GM19025 (cell line): ENCODE data around the gene GIGYF1.
A peak's percentile ranks its signal among the peaks of the same experiment; 100 is the strongest.
"Not testable (repeated sequence)": the region's sequence is repeated elsewhere in the genome, so short reads cannot be mapped to it uniquely, and the experiment has no call there.

Source experiments
- ATAC-seq: cut with Tn5 transposase; IDR thresholded peaks from one replicate; pipeline ENCODE4 v1.9.1; 2021; ENCODE audit warnings: mild to moderate bottlenecking, low read depth, moderate library complexity; ENCODE audit not compliant: unreplicated experiment

GIGYF1 gene

GRCh38 chr7:100674411-100675104 lies 19.5 kb downstream of the GIGYF1 start:
- no peak for ATAC-seq

GRCh38 chr7:100673942-100674410 lies 20.1 kb downstream of the GIGYF1 start:
- ATAC-seq, result no peak

GRCh38 chr7:100673302-100673941 lies 20.6 kb downstream of the GIGYF1 start, which contains the start of gene GNB2:
GNB2 (plus strand) TSS chr7:100673740; CDS start chr7:100676266, 2,526 bp downstream.
- ATAC-seq, result peak; percentile 60

GRCh38 chr7:100671353-100672327 lies 22.4 kb downstream of the GIGYF1 start:
- ATAC-seq, result no peak

GRCh38 chr7:100670074-100670473 lies 24.0 kb downstream of the GIGYF1 start:
- no peak for ATAC-seq

- not testable (repeated sequence) for ATAC-seq
Measured at GRCh38 chr7:100669106-100669505, 24.9 kb downstream of the GIGYF1 start.

GRCh38 chr7:100668069-100668449 lies 26.0 kb downstream of the GIGYF1 start:
- no peak for ATAC-seq

- ATAC-seq, result no peak
Measured at GRCh38 chr7:100667331-100668068, 26.6 kb downstream of the GIGYF1 start.

GRCh38 chr7:100665168-100665726 lies 28.8 kb downstream of the GIGYF1 start:
- no peak for ATAC-seq

- not testable (repeated sequence) for ATAC-seq
Measured at GRCh38 chr7:100662194-100662776, 31.8 kb downstream of the GIGYF1 start.

- ATAC-seq, result no peak
Measured at GRCh38 chr7:100655908-100656674, 38.0 kb downstream of the GIGYF1 start, which contains the start of gene ACTL6B. ACTL6B (minus strand) TSS chr7:100656448; CDS start chr7:100656354, 94 bp downstream.

GRCh38 chr7:100654908-100655831 lies 38.9 kb downstream of the GIGYF1 start:
- no peak for ATAC-seq

- no peak for ATAC-seq
Measured at GRCh38 chr7:100649826-100650565, 44.1 kb downstream of the GIGYF1 start.

GRCh38 chr7:100642534-100642907 lies 51.5 kb downstream of the GIGYF1 start:
- ATAC-seq, result no peak

GRCh38 chr7:100641860-100642533 lies 52.1 kb downstream of the GIGYF1 start:
- ATAC-seq, result no peak

GRCh38 chr7:100641463-100641859 lies 52.6 kb downstream of the GIGYF1 start, which contains the start of gene TFR2:
TFR2 (minus strand) TSS chr7:100641552; CDS start chr7:100641509, 43 bp downstream.
- no peak for ATAC-seq
